Neutrophil (primary cell): Measurements from ENCODE around the gene WDR5.

ENCODE experiments used
- H3K27ac ChIP-seq: fragments of 200-600 bp; sonication (generic); 2 replicates; pipeline ENCODE4 v1.5.1; 2016; ENCODE audit warnings: mild to moderate bottlenecking, moderate library complexity
- H3K27me3 ChIP-seq: fragments of 200-600 bp; sonication (generic); 2 replicates; pipeline ENCODE4 v1.6.0; 2016; ENCODE audit warnings: mild to moderate bottlenecking
- H3K36me3 ChIP-seq: fragments of 200-600 bp; sonication (generic); 2 replicates; pipeline ENCODE4 v1.5.1; 2017
- H3K4me1 ChIP-seq, 2 experiments: fragments of 200-600 bp in 1 of 2; sonication (generic) in 1 of 2; 1 replicate in 1 of 2; 2 replicates in 1 of 2; pipeline versions ENCODE4 v1.5.1 to v1.6.1; 2013 to 2016; ENCODE audit warnings: low read depth in 1 of 2, low read length in 1 of 2, mild to moderate bottlenecking in 1 of 2, moderate library complexity in 1 of 2; ENCODE audit not compliant: control insufficient read depth in 1 of 2, insufficient read depth in 1 of 2
- H3K4me3 ChIP-seq, 2 experiments: fragments of 200-600 bp in 1 of 2; sonication (generic) in 1 of 2; 1 replicate in 1 of 2; 2 replicates in 1 of 2; pipeline ENCODE4 v1.5.1; 2013 to 2016; ENCODE audit warnings: low read depth in 1 of 2, low read length in 1 of 2, mild to moderate bottlenecking in 1 of 2, moderate library complexity in 1 of 2
- H3K9me3 ChIP-seq: fragments of 200-600 bp; sonication (generic); 2 replicates; pipeline ENCODE4 v1.5.1; 2016
- TF ChIP-seq, protein P1 (sequence below): fragments of 200-600 bp; sonication (generic); IDR thresholded peaks from 2 replicates; pipeline ENCODE4 v1.5.1; 2016; ENCODE audit warnings: antibody characterized with exemption

Gene WDR5

DNA sequence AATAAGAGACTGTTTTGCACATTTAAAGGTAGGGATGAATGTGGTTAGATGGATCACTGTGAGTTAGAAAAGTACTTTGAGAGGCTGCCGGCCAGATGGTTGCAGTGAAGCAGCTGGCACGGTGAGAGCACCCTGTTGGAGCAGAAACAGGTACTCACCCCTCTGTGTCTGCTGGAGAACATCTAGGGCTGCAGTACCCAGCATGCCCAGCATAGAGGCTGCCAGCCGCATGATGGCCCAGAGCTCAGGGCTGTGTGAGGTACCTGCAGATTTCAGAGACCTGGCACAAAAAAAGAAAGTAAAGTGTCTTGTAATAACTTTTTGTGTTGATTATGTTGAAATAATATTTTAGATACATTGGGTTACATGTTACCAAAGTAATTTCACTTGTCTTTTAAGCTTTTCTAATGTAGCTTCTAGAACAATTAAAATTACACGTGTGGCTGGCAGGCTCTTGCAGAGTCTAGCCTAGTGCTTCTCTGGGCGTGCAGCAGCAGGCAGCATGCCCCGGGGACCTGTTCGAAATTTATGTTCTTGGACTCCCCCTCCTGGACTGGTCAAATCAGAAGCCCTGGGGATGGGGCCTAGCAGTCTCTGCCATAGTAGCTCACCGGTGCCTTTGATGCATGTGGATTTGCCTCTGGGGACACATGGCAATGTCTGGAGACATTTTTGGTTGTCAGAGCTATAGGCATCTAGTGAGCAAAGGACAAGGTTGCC, 11.1 kb downstream of the WDR5 start:
- H3K36me3 ChIP-seq: peaks cover 75% of the 10 kb centered on the region

DNA sequence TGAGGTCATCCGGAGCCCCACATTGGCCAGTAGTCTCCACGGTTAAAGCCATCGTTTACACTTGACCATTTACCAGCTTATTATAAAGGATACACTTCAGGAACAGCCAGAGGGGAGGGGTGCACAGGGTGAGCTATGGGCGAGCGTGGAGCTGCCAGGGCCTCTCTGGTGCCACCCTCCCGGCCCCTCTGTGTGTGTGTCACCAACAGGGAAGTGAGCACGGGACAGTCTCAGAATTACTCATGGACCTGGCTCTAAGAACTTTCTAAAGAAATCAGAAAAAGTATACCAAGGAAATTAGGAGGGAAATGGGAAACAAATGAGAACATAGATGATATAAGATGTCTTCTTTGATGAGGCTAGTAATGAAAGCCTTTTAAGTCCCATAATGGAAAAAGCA, 13.5 kb downstream of the WDR5 start:
- Histone ChIP-seq H3K9me3 (no peaks in the 10 kb centered on the region), H3K27ac (no peak overlapping the region), H3K4me1 (no peaks in the 10 kb centered on the region), H3K36me3 (peaks cover 80% of the 10 kb centered on the region), H3K27me3 (no peaks in the 10 kb centered on the region), H3K4me3 (no peak overlapping the region)
- TF ChIP-seq, protein P1, sequence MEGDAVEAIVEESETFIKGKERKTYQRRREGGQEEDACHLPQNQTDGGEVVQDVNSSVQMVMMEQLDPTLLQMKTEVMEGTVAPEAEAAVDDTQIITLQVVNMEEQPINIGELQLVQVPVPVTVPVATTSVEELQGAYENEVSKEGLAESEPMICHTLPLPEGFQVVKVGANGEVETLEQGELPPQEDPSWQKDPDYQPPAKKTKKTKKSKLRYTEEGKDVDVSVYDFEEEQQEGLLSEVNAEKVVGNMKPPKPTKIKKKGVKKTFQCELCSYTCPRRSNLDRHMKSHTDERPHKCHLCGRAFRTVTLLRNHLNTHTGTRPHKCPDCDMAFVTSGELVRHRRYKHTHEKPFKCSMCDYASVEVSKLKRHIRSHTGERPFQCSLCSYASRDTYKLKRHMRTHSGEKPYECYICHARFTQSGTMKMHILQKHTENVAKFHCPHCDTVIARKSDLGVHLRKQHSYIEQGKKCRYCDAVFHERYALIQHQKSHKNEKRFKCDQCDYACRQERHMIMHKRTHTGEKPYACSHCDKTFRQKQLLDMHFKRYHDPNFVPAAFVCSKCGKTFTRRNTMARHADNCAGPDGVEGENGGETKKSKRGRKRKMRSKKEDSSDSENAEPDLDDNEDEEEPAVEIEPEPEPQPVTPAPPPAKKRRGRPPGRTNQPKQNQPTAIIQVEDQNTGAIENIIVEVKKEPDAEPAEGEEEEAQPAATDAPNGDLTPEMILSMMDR: no peak

More for the DNA sequence above, 11.1 kb downstream of the WDR5 start:
- H3K4me1 ChIP-seq: no peaks in the 10 kb centered on the region
- H3K27ac ChIP-seq: no peak overlapping the region
- no peaks in the 10 kb centered on the region for H3K9me3 ChIP-seq
- no peak overlapping the region for H3K4me3 ChIP-seq
- H3K27me3 ChIP-seq: no peaks in the 10 kb centered on the region
- TF ChIP-seq, protein P1: no peak

DNA sequence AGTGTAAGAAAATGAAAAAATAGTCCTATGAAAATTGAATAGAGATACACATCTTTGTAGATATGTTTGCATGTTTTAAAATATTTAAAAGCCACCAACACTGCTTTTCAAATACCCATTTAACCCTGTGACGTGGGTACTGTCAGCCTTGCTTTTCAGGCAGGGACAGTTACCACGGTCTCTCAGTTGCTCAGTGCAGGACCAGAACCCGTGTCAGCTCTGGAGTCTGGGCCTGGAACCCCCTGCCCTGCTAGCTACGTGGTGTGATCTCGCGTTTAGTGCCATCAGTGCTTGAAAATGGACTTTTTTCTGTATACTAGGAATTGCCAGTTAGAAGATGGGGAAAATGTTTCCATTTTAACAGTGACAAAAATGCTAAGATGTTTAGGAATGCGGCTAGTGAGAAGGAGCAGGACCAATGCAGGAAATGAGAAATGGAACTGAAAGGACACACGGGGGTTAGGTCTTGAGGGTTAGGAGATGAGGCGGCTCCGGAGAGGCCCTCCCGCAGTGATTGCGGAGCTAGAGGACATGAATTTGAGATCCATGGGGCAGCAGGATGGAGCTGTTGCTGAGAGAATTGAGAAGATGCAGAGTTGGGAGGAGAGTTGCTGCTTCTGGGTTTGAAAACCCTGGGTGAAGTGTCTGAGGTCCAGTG, 14.8 kb downstream of the WDR5 start:
- Histone ChIP-seq H3K27me3 (no peaks in the 10 kb centered on the region), H3K4me1 (no peaks in the 10 kb centered on the region), H3K36me3 (peaks cover 81% of the 10 kb centered on the region), H3K4me3 (no peak overlapping the region), H3K27ac (no peak overlapping the region), H3K9me3 (no peaks in the 10 kb centered on the region)
- TF ChIP-seq, protein P1: no peak

GRCh38 chr9:134152022-134152448, 16.2 kb downstream of the WDR5 start:
- Histone ChIP-seq H3K36me3 (peaks cover 85% of the 10 kb centered on the region), H3K27me3 (no peaks in the 10 kb centered on the region), H3K4me1 (no peaks in the 10 kb centered on the region), H3K4me3 (no peak overlapping the region), H3K9me3 (no peaks in the 10 kb centered on the region), H3K27ac (no peak overlapping the region)
- TF ChIP-seq, protein P1: no peak

DNA sequence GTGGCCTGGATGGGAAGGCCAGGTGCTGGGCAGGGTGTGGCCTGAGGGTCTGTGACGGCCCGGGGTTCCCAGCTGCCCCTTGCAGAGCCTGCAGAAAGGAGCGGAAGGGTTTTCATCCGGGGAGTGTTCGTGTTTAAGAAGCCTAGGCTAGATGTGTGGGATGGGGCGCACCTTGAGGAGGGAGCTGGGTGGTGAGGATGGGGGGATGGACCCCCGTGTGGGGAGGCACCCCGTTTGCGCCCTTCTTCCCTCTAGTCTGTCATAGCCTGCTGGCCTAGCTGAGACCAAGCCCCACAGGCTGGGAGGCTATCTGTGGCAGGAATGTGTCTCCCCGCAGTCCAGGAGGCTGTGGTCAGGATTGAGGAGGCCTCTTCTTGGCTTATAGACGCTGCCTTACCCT, 16.6 kb downstream of the WDR5 start:
- no peak overlapping the region for H3K4me3 ChIP-seq
- H3K9me3 ChIP-seq: no peaks in the 10 kb centered on the region
- TF ChIP-seq, protein P1: no peak
- no peak overlapping the region for H3K27ac ChIP-seq
- H3K36me3 ChIP-seq: peaks cover 89% of the 10 kb centered on the region
- no peaks in the 10 kb centered on the region for H3K27me3 ChIP-seq
- H3K4me1 ChIP-seq: no peaks in the 10 kb centered on the region
